ENCODE results near the gene PARP16. TPM values are rescaled to one million over a fixed set of nuclear protein-coding genes. Genes with fewer than 3 reads are reported as not detected.
"Not testable (repeated sequence)": the region's sequence is repeated elsewhere in the genome, so short reads cannot be mapped to it uniquely, and the experiment has no call there.

The PARP16 gene
- total RNA-seq, 1 donor from 2014 or later, result 8.7 TPM

- H3K27me3 Mint-ChIP-seq (ENCODE audit: low read depth); H3K27ac Mint-ChIP-seq (ENCODE audit: unreplicated experiment); H3K36me3 Mint-ChIP-seq (ENCODE audit: low read depth); H3K4me1 Mint-ChIP-seq (ENCODE audit: low read depth); H3K4me3 Mint-ChIP-seq (ENCODE audit: unreplicated experiment); H3K9me3 Mint-ChIP-seq (ENCODE audit: low read depth); DNase-seq (ENCODE audit: low spot score): not testable (repeated sequence)
- TF ChIP-seq, protein P1, sequence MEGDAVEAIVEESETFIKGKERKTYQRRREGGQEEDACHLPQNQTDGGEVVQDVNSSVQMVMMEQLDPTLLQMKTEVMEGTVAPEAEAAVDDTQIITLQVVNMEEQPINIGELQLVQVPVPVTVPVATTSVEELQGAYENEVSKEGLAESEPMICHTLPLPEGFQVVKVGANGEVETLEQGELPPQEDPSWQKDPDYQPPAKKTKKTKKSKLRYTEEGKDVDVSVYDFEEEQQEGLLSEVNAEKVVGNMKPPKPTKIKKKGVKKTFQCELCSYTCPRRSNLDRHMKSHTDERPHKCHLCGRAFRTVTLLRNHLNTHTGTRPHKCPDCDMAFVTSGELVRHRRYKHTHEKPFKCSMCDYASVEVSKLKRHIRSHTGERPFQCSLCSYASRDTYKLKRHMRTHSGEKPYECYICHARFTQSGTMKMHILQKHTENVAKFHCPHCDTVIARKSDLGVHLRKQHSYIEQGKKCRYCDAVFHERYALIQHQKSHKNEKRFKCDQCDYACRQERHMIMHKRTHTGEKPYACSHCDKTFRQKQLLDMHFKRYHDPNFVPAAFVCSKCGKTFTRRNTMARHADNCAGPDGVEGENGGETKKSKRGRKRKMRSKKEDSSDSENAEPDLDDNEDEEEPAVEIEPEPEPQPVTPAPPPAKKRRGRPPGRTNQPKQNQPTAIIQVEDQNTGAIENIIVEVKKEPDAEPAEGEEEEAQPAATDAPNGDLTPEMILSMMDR (IDR thresholded peaks at IDR 0.05), result peak; percentile 85
These were observed 15.7 kb downstream of the PARP16 start for GRCh38 chr15:65270811-65271545.

DNA sequence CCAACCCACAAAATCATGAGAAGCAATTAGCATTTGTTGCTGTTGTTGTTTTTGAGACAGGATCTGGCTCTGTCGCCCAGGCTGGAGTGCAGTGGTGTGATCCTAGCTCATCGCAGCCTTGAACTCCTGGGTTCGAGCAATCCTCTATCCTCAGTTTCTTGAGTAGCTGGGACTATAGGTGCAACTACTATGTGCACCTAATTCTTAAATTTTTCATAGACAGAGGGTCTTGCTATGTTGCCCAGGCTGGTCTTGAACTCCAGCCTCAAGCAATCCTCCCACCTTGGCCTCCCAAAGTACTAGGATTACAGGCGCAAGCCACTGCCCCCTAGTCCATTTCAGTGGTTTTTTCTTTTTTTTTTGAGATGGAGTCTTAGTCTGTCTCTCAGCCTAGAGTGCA lies 18.3 kb downstream of the PARP16 start:
- peaks cover 2% of the 10 kb centered on the region for H3K4me1 Mint-ChIP-seq (ENCODE audit: low read depth)
- TF ChIP-seq, protein P1 (IDR thresholded peaks at IDR 0.05), result no peak
- no peak for DNase-seq (ENCODE audit: low spot score)
- no peaks in the 10 kb centered on the region for H3K27me3 Mint-ChIP-seq (ENCODE audit: low read depth)
- H3K36me3 Mint-ChIP-seq (ENCODE audit: low read depth), result peaks cover 3% of the 10 kb centered on the region
- no peak overlapping the region for H3K27ac Mint-ChIP-seq (ENCODE audit: unreplicated experiment)
- H3K4me3 Mint-ChIP-seq (ENCODE audit: unreplicated experiment), result no peak overlapping the region
- H3K9me3 Mint-ChIP-seq (ENCODE audit: low read depth), result no peaks in the 10 kb centered on the region

- Mint-ChIP-seq H3K9me3 (ENCODE audit: low read depth) (no peaks in the 10 kb centered on the region), H3K36me3 (ENCODE audit: low read depth) (peaks cover 6% of the 10 kb centered on the region), H3K27me3 (ENCODE audit: low read depth) (no peaks in the 10 kb centered on the region), H3K27ac (ENCODE audit: unreplicated experiment) (no peak overlapping the region), H3K4me1 (ENCODE audit: low read depth) (peaks cover 2% of the 10 kb centered on the region), H3K4me3 (ENCODE audit: unreplicated experiment) (no peak overlapping the region)
- no peak for DNase-seq (ENCODE audit: low spot score)
- TF ChIP-seq, protein P1 (IDR thresholded peaks at IDR 0.05), result no peak
These were observed 20.2 kb downstream of the PARP16 start for GRCh38 chr15:65266469-65266868.

GRCh38 chr15:65264863-65265430 lies 21.7 kb downstream of the PARP16 start:
- no peak for DNase-seq (ENCODE audit: low spot score)
- H3K27ac Mint-ChIP-seq (ENCODE audit: unreplicated experiment), result no peak overlapping the region
- peaks cover 17% of the 10 kb centered on the region for H3K36me3 Mint-ChIP-seq (ENCODE audit: low read depth)
- no peaks in the 10 kb centered on the region for H3K9me3 Mint-ChIP-seq (ENCODE audit: low read depth)
- no peaks in the 10 kb centered on the region for H3K4me1 Mint-ChIP-seq (ENCODE audit: low read depth)
- no peak overlapping the region for H3K4me3 Mint-ChIP-seq (ENCODE audit: unreplicated experiment)
- no peaks in the 10 kb centered on the region for H3K27me3 Mint-ChIP-seq (ENCODE audit: low read depth)
- TF ChIP-seq, protein P1 (IDR thresholded peaks at IDR 0.05), result no peak

- H3K36me3 Mint-ChIP-seq (ENCODE audit: low read depth), result peaks cover 28% of the 10 kb centered on the region
- H3K4me3 Mint-ChIP-seq (ENCODE audit: unreplicated experiment), result no peak overlapping the region
- H3K9me3 Mint-ChIP-seq (ENCODE audit: low read depth), result no peaks in the 10 kb centered on the region
- no peak for DNase-seq (ENCODE audit: low spot score)
- no peak overlapping the region for H3K27ac Mint-ChIP-seq (ENCODE audit: unreplicated experiment)
- no peaks in the 10 kb centered on the region for H3K27me3 Mint-ChIP-seq (ENCODE audit: low read depth)
- TF ChIP-seq, protein P1 (IDR thresholded peaks at IDR 0.05), result no peak
- H3K4me1 Mint-ChIP-seq (ENCODE audit: low read depth), result no peaks in the 10 kb centered on the region
These were observed 23.4 kb downstream of the PARP16 start for GRCh38 chr15:65263313-65263712.
